Stimulated activated naive CD8-positive, alpha-beta T cell treated with anti-CD3 and anti-CD28 coated beads, Interleukin-15, amount 100 ng/mL, for 72 hours (primary cell): ENCODE data around the gene KLF1.
A peak's percentile ranks its signal among the peaks of the same experiment; 100 is the strongest.

ENCODE experiments used
- ATAC-seq: fragments of 150-1000 bp; cut with Tn5 transposase; 2 replicates; pipeline ENCODE4 v1.10.0; 2021; ENCODE audit warnings: mild to moderate bottlenecking, moderate library complexity
- DNase-seq, 2 donors: peaks; one replicate each; pipeline ENCODE4 v3.0.0; 2021 to 2022
- H3K27ac Mint-ChIP-seq, 2 donors: one replicate each; pipeline ENCODE4 v1.8.0; 2022; ENCODE audit warnings: mild to moderate bottlenecking in 2 of 2, mixed read lengths in 2 of 2, moderate library complexity in 2 of 2
- H3K27me3 Mint-ChIP-seq: one replicate; pipeline ENCODE4 v1.8.0; 2022; ENCODE audit warnings: mixed read lengths
- H3K4me1 Mint-ChIP-seq: one replicate; pipeline ENCODE4 v1.8.0; 2022; ENCODE audit warnings: mild to moderate bottlenecking, mixed read lengths
- H3K4me3 Mint-ChIP-seq, 2 donors: one replicate each; pipeline ENCODE4 v1.8.0; 2022; ENCODE audit warnings: mild to moderate bottlenecking in 2 of 2, mixed read lengths in 2 of 2, moderate library complexity in 1 of 2
- H3K9me3 Mint-ChIP-seq, 2 donors: one replicate each; pipeline ENCODE4 v1.8.0; 2022; ENCODE audit warnings: mixed read lengths in 2 of 2

The KLF1 gene

GRCh38 chr19:12882589-12882988, 4.4 kb downstream of the KLF1 start:
- H3K4me3 Mint-ChIP-seq = peak overlapping the region; percentile 91 to 92
- H3K4me1 Mint-ChIP-seq = peaks cover 53% of the 10 kb centered on the region
- H3K9me3 Mint-ChIP-seq = peaks cover 0 to 8% of the 10 kb centered on the region in 2 donors
- H3K27ac Mint-ChIP-seq = peak overlapping the region in 1 of 2 donors; percentile 86
- ATAC-seq (no peak), DNase-seq (no peak)
- H3K27me3 Mint-ChIP-seq = no peaks in the 10 kb centered on the region

- H3K27me3 Mint-ChIP-seq = no peaks in the 10 kb centered on the region
- H3K4me1 Mint-ChIP-seq = peaks cover 48% of the 10 kb centered on the region
- H3K27ac Mint-ChIP-seq = peak within 1 kb of the TSS; percentile 86 to 88
- DNase-seq (peak; percentile 83 to 91), ATAC-seq (peak; percentile 74)
- H3K4me3 Mint-ChIP-seq = peak within 1 kb of the TSS; percentile 91 to 92
- peaks cover 0 to 8% of the 10 kb centered on the region in 2 donors for H3K9me3 Mint-ChIP-seq
Measured at GRCh38 chr19:12881172-12881808, 5.7 kb downstream of the KLF1 start, which contains the start of gene DNASE2. DNASE2 (minus strand) TSS chr19:12881449; CDS start chr19:12881375, 74 bp downstream.

- no peaks in the 10 kb centered on the region for H3K27me3 Mint-ChIP-seq
- DNase-seq = no peak
- H3K27ac Mint-ChIP-seq = peak overlapping the region; percentile 72
- peak; percentile 0 for ATAC-seq
- peaks cover 0 to 8% of the 10 kb centered on the region in 2 donors for H3K9me3 Mint-ChIP-seq
- H3K4me1 Mint-ChIP-seq = peaks cover 45% of the 10 kb centered on the region
- peak overlapping the region; percentile 91 to 92 for H3K4me3 Mint-ChIP-seq
Measured at GRCh38 chr19:12880551-12881171, 6.3 kb downstream of the KLF1 start.

- no peak for DNase-seq
- no peaks in the 10 kb centered on the region for H3K27me3 Mint-ChIP-seq
- H3K4me3 Mint-ChIP-seq = no peak overlapping the region
- no peak overlapping the region for H3K27ac Mint-ChIP-seq
- H3K9me3 Mint-ChIP-seq = peaks cover 0 to 3% of the 10 kb centered on the region in 2 donors
- no peak for ATAC-seq
- peaks cover 16% of the 10 kb centered on the region for H3K4me1 Mint-ChIP-seq
Measured at GRCh38 chr19:12875086-12875485, 11.9 kb downstream of the KLF1 start.

GRCh38 chr19:12873891-12874745, 12.9 kb downstream of the KLF1 start:
- peak overlapping the region in 1 of 2 donors; percentile 59 for H3K27ac Mint-ChIP-seq
- no peak overlapping the region for H3K4me3 Mint-ChIP-seq
- ATAC-seq = peak; percentile 34
- peaks cover 9% of the 10 kb centered on the region for H3K4me1 Mint-ChIP-seq
- H3K27me3 Mint-ChIP-seq = no peaks in the 10 kb centered on the region
- DNase-seq = no peak
- peaks cover 0 to 3% of the 10 kb centered on the region in 2 donors for H3K9me3 Mint-ChIP-seq

- peak; percentile 72 for ATAC-seq
- H3K4me1 Mint-ChIP-seq = peaks cover 10% of the 10 kb centered on the region
- peak; percentile 57 to 66 for DNase-seq
- no peaks in the 10 kb centered on the region for H3K27me3 Mint-ChIP-seq
- peaks cover 0 to 3% of the 10 kb centered on the region in 2 donors for H3K9me3 Mint-ChIP-seq
- peak overlapping the region; percentile 27 to 71 for H3K4me3 Mint-ChIP-seq
- peak overlapping the region in 1 of 2 donors; percentile 59 for H3K27ac Mint-ChIP-seq
Measured at GRCh38 chr19:12872941-12873890, 13.8 kb downstream of the KLF1 start.

GRCh38 chr19:12872255-12872654, 14.7 kb downstream of the KLF1 start:
- Mint-ChIP-seq H3K4me1 (peaks cover 15% of the 10 kb centered on the region), H3K9me3 (peaks cover 0 to 3% of the 10 kb centered on the region in 2 donors), H3K27ac (no peak overlapping the region), H3K27me3 (no peaks in the 10 kb centered on the region), H3K4me3 (no peak overlapping the region)
- ATAC-seq (no peak), DNase-seq (no peak)

- DNase-seq (no peak), ATAC-seq (no peak)
- Mint-ChIP-seq H3K4me3 (no peak overlapping the region), H3K4me1 (peaks cover 21% of the 10 kb centered on the region), H3K9me3 (peaks cover 0 to 3% of the 10 kb centered on the region in 2 donors), H3K27ac (no peak overlapping the region), H3K27me3 (no peaks in the 10 kb centered on the region)
Measured at GRCh38 chr19:12871681-12872080, 15.3 kb downstream of the KLF1 start.

GRCh38 chr19:12868540-12869112, 18.4 kb downstream of the KLF1 start:
- H3K4me1 Mint-ChIP-seq = peaks cover 27% of the 10 kb centered on the region
- H3K9me3 Mint-ChIP-seq = peaks cover 0 to 3% of the 10 kb centered on the region in 2 donors
- H3K27me3 Mint-ChIP-seq = peaks cover 12% of the 10 kb centered on the region
- ATAC-seq (no peak), DNase-seq (peak in 1 of 2 donors; percentile 36)
- peak overlapping the region in 1 of 2 donors; percentile 18 for H3K4me3 Mint-ChIP-seq
- H3K27ac Mint-ChIP-seq = no peak overlapping the region

GRCh38 chr19:12867120-12868099, 19.6 kb downstream of the KLF1 start:
- Mint-ChIP-seq H3K4me3 (peak overlapping the region; percentile 80 to 90), H3K27me3 (peaks cover 12% of the 10 kb centered on the region), H3K4me1 (peaks cover 27% of the 10 kb centered on the region), H3K9me3 (peaks cover 0 to 3% of the 10 kb centered on the region in 2 donors), H3K27ac (peak overlapping the region; percentile 24 to 45)
- peak; percentile 84 to 86 for DNase-seq
- ATAC-seq = peak; percentile 88

- Mint-ChIP-seq H3K9me3 (no peaks in the 10 kb centered on the region), H3K4me3 (peak overlapping the region; percentile 80 to 90), H3K27ac (peak overlapping the region in 1 of 2 donors; percentile 80), H3K4me1 (peaks cover 27% of the 10 kb centered on the region), H3K27me3 (peaks cover 12% of the 10 kb centered on the region)
- DNase-seq (no peak), ATAC-seq (no peak)
Measured at GRCh38 chr19:12866416-12867119, 20.4 kb downstream of the KLF1 start.

GRCh38 chr19:12865746-12866415, 21.1 kb downstream of the KLF1 start:
- H3K4me3 Mint-ChIP-seq = peak overlapping the region; percentile 67 to 69
- DNase-seq (no peak), ATAC-seq (no peak)
- peaks cover 12% of the 10 kb centered on the region for H3K27me3 Mint-ChIP-seq
- H3K4me1 Mint-ChIP-seq = peaks cover 27% of the 10 kb centered on the region
- no peaks in the 10 kb centered on the region for H3K9me3 Mint-ChIP-seq
- H3K27ac Mint-ChIP-seq = no peak overlapping the region
